Parathyroid adenoma (tissue), 2 donors: ENCODE measurements around the gene KRT75.
A peak's percentile ranks its signal among the peaks of the same experiment; 100 is the strongest.

ENCODE experiments used
- H2AFZ ChIP-seq: fragments of 300-600 bp; sonication (generic); one replicate; pipeline ENCODE4 v1.7.0; 2017; ENCODE audit warnings: antibody characterized with exemption, mild to moderate bottlenecking
- H3K27ac ChIP-seq: fragments of 300-600 bp; sonication (generic); one replicate; pipeline ENCODE4 v1.7.0; 2017
- H3K27me3 ChIP-seq: fragments of 300-600 bp; sonication (generic); one replicate; pipeline ENCODE4 v1.7.0; 2017; ENCODE audit warnings: low read length; ENCODE audit not compliant: control insufficient read depth, insufficient read depth
- H3K36me3 ChIP-seq: fragments of 300-600 bp; sonication (generic); one replicate; pipeline ENCODE4 v1.7.0; 2017; ENCODE audit warnings: low read length; ENCODE audit not compliant: control insufficient read depth, insufficient read depth
- H3K4me1 ChIP-seq: fragments of 300-600 bp; sonication (generic); one replicate; pipeline ENCODE4 v1.7.0; 2017; ENCODE audit warnings: control low read depth
- H3K4me2 ChIP-seq: fragments of 300-600 bp; sonication (generic); one replicate; pipeline ENCODE4 v1.7.0; 2017; ENCODE audit warnings: low read length
- H3K4me3 ChIP-seq: fragments of 300-600 bp; sonication (generic); one replicate; pipeline ENCODE4 v1.7.0; 2017; ENCODE audit warnings: low read depth, low read length
- H3K79me2 ChIP-seq: fragments of 300-600 bp; sonication (generic); one replicate; pipeline ENCODE4 v1.7.0; 2017; ENCODE audit warnings: control low read depth
- H3K9ac ChIP-seq: fragments of 300-600 bp; sonication (generic); one replicate; pipeline ENCODE4 v1.7.0; 2017; ENCODE audit warnings: mild to moderate bottlenecking
- H3K9me3 ChIP-seq: fragments of 300-600 bp; sonication (generic); one replicate; pipeline ENCODE4 v1.7.0; 2017; ENCODE audit warnings: low read length; ENCODE audit not compliant: control insufficient read depth
- CTCF ChIP-seq: fragments of 300-600 bp; sonication (generic); IDR thresholded peaks from one replicate; pipeline ENCODE4 v1.7.0; 2017; ENCODE audit warnings: antibody characterized with exemption, mild to moderate bottlenecking
- donor health status: primary hyperparathyroidism.

The KRT75 gene

DNA sequence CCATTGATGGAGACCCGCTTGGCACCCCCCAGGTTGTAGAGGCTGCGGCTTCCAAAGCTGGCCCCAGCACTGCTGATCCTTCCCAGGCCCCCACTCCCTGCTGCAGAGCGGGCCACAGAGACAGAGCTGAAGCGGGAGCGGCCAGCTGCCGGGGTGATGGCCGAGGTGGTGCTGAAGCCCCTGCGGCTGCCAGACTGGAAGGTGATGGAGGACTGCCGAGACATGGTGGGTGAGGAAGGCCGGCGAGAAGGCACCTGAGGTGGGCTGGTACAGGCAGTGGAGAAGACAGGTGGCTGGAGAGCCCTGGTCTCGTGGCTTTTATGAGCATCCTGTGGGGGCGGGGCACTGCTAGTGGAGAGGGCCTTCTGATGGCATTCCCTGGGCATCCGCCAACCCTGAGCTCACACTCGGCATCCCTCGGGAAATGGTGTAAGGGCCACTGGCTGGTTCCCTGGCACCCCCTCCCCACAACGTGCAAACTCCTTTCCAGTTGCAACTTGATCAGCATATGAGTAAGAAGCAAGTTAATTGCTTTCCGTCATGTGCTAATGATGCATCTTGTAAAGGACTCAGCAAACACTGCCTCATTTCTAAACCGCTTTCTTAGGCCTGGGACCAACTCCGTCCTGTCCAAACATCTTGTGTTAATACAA, at the start of gene KRT75:
TSS of gene KRT75 (minus strand) at position 291 of the 653 bp plus-strand sequence. CDS start at position 224, 67 bp downstream.
- no peak for TF ChIP-seq CTCF
- H3K9me3 ChIP-seq = no peaks in the 10 kb centered on the region
- H3K9ac ChIP-seq = no peak within 1 kb of the TSS
- no peaks in the 10 kb centered on the region for H3K79me2 ChIP-seq
- H2AFZ ChIP-seq = no peak within 1 kb of the TSS
- H3K4me2 ChIP-seq = no peak within 1 kb of the TSS
- H3K4me3 ChIP-seq = no peak within 1 kb of the TSS
- H3K36me3 ChIP-seq = no peaks in the 10 kb centered on the region
- no peak within 1 kb of the TSS for H3K27ac ChIP-seq
- H3K4me1 ChIP-seq = no peaks in the 10 kb centered on the region
- H3K27me3 ChIP-seq = no peaks in the 10 kb centered on the region

DNA sequence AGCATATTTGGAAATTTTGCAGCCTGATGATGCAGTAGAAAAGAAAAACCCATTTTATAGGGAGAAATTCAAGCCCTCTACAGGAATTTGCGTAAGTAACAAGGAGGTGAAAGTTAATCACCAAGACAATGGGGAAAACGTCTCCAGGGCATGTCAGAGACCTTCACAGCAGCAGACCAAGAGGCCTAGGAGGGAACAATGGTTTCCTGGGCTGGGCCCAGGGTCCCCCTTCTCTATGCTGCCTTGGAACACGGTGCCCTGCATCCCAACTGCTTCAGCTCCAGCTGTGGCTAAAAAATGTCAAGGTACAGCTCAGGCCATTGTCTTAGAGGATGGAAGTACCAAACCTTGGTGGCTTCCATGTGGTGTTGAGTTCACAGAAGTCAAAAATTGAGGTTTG, 45.9 kb upstream of the KRT75 start:
- Histone ChIP-seq H3K9me3 (no peaks in the 10 kb centered on the region), H3K4me2 (no peak overlapping the region), H3K36me3 (no peaks in the 10 kb centered on the region), H3K27me3 (no peaks in the 10 kb centered on the region), H3K79me2 (no peaks in the 10 kb centered on the region), H3K27ac (no peak overlapping the region), H3K4me1 (no peaks in the 10 kb centered on the region), H2AFZ (no peak overlapping the region), H3K9ac (no peak overlapping the region), H3K4me3 (no peak overlapping the region)
- TF ChIP-seq CTCF = no peak

- TF ChIP-seq CTCF = no peak
- H3K4me2 ChIP-seq = no peak overlapping the region
- no peak overlapping the region for H3K4me3 ChIP-seq
- no peaks in the 10 kb centered on the region for H3K9me3 ChIP-seq
- H3K36me3 ChIP-seq = no peaks in the 10 kb centered on the region
- no peak overlapping the region for H2AFZ ChIP-seq
- no peaks in the 10 kb centered on the region for H3K27me3 ChIP-seq
- H3K79me2 ChIP-seq = no peaks in the 10 kb centered on the region
- H3K4me1 ChIP-seq = no peaks in the 10 kb centered on the region
- H3K9ac ChIP-seq = no peak overlapping the region
- H3K27ac ChIP-seq = no peak overlapping the region
Observed at GRCh38 chr12:52477651-52478050, 43.5 kb upstream of the KRT75 start.

DNA sequence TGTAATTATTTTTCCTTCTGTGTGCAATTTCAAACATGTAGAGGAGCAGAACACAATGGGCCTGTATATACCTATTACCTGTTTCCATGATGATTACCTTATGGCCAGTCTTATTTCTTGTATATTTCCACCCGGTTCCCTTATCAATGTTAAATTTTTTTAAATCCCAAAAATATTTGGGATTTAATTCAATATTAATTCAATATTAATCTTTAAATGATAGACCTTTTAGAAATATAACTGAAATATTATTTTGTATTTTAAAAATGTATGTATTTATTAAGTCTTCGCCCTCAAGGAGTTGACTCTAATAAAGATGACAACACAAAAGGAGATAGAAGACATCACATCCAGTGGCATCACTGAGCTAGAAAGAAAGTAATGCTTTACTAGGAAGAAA, 40.0 kb upstream of the KRT75 start:
- H3K79me2 ChIP-seq = no peaks in the 10 kb centered on the region
- H3K4me3 ChIP-seq = no peak overlapping the region
- no peak overlapping the region for H3K27ac ChIP-seq
- no peaks in the 10 kb centered on the region for H3K36me3 ChIP-seq
- H3K4me2 ChIP-seq = no peak overlapping the region
- no peaks in the 10 kb centered on the region for H3K4me1 ChIP-seq
- H3K27me3 ChIP-seq = no peaks in the 10 kb centered on the region
- no peak overlapping the region for H3K9ac ChIP-seq
- no peak overlapping the region for H2AFZ ChIP-seq
- H3K9me3 ChIP-seq = no peaks in the 10 kb centered on the region
- TF ChIP-seq CTCF = no peak

DNA sequence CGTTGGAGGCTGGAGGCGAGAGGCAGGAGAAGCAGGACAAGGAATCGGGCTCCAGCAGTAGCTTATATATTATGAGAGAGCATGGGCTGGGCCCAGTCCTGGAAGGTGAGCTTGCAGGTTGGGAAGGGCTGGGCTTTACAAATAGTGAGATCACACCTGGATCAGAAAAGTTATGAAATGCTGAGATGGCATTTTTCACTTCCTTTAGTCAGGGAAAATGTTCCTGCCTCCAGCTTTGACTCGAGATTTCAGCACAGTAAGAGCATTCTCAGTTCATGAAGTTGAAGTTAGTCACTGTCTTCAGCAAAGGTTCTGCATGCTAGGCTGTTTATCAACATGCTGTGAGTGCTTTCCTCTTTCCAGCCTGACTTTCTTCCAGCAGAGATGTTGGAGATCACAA, 39.6 kb upstream of the KRT75 start, which contains the start of gene KRT6C:
TSS of gene KRT6C (minus strand) at position 38 of the 400 bp plus-strand sequence. CDS start 68 bp downstream, outside the sequence.
- Histone ChIP-seq H3K9ac (no peak within 1 kb of the TSS), H3K27ac (no peak within 1 kb of the TSS), H3K4me1 (no peaks in the 10 kb centered on the region), H2AFZ (peak within 1 kb of the TSS; percentile 28), H3K4me3 (no peak within 1 kb of the TSS), H3K4me2 (no peak within 1 kb of the TSS), H3K27me3 (no peaks in the 10 kb centered on the region), H3K36me3 (no peaks in the 10 kb centered on the region), H3K79me2 (no peaks in the 10 kb centered on the region), H3K9me3 (no peaks in the 10 kb centered on the region)
- no peak for TF ChIP-seq CTCF
